Measurements from ENCODE around the gene MFSD12.

MFSD12 gene

DNA sequence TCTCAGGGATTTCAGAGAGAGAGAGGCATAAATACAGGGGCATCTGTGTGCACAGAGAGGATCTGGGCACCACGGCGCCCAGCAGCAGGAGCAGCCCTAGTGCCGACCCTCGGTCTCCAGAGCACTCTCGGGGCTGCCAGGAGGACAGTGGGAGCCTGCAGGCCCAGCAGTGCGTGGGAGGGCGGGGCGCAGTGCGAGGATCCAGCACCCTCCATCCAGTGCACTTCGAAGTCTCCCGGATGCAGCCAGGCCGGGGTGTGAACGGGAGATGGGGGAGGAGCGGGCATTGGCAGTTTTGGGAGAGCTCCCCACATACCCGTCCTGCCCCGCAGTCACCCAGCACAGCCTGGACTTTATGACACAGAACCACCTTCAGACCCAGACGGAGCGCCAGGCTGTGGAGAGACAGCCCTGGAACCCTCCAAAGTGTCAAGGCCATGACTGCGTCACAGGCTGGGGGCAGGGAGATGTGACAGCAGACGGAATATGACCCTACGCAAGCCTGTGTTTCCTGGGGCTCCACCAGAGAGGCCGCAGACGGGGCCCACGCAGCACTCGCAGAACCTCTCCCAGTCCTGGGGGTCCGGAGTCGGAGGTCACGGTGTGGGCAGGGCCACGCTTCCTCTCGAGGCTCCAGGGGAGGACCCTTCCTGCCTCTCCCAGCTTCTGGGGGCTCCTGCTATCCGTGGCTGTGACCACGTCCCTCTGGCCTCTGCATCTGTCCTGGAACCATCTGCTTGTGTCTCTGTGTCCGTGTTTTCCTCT lies 33.1 kb downstream of the MFSD12 start:
- no peak overlapping the region for H3K4me3 ChIP-seq (ENCODE audit: low read depth, low read length)

DNA sequence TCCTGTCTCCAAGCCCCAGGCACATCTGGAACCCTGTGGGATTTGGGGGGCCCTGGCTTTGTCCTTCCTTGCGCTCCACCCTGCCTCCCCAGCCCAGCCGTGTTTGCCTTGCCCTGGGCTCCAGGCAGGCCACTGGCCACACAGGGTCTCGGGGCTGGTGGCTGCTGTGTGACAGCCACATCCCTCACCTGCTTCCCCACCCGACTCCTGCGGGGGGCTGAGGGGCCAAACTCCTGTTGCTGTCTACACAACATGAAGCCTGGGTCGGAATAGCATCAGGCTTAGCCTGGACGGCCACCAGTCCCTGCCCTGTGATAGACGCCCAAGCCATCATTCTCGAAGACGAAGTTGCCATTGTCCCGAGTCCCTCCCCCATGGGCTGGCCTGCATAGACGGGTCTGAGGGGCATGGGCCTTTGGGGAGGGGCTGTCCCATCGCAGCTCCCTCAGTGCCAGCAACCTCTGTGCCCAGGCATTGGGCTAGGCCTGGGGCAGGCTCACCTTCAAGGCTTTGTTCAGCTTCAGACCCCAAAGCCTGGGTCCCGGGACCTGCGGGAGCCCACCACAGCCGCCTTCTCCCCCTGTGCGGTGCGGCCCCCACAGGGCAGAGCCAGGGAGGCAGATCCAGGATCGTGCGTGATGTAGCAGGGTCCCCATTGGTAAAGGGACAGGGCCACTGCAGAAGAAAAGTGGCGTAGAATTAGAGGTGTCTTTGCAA lies 33.9 kb downstream of the MFSD12 start:
- no peak overlapping the region for H3K4me3 ChIP-seq (ENCODE audit: low read depth, low read length)

DNA sequence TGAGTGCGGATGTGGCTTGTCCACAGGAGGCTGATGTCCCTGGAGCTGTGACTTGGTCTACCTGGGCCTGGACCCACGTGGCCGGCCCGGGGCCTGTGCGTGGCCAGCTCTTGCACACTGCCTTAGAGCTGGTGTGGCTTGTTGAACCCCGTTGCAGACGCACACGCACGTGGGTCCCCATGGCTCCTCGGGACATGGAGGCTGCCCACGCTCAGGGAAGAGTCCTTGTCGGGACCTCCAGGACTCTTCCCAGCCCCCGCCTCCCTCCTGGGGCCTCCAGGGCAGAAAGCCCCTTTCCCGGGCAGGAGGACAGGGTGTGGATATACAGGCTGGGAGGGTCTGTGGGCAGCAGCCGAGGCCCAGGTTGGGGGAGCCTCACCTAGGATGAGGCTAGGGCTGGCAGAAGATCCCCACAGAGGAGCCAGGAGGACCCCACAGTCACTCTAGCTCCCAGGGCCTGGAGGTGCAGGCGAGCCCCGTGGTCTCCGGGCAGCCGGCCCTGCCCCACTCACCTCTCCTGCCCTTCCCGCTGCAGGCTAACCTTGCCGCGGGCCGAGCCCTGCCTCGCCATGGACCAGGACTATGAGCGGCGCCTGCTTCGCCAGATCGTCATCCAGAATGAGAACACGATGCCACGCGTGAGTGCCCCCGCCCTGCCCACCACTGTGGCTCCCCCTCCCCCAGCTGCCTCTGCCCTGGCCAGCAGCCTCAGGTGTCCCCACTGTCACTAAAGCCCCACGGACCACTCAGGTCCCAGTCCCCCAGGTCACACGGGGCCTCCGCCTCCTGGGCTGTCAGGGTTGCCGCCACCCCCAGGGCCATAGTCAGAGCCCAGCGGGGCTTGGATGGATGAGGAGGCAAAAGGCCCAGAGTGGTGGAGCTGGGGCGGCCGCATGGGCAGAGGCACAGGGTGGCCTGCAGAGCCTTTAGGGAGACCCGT lies 34.7 kb downstream of the MFSD12 start:
- no peak overlapping the region for H3K4me3 ChIP-seq (ENCODE audit: low read depth, low read length)

DNA sequence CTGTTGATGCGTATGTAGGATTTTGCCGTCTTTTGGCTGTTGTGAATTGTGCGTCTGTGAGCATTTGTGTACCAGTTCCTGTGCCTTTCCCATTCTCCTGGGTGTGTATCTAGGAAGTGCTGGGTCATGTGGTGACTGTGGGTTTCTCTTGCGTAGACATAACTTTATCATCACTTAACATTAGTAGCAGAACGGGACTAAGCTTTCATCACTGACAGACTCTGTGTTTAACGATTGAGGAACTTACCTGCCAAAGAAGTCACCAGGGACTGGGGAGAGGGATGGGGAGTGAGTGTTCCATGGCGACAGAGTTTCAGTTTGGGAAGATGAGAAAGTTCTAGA lies 36.3 kb downstream of the MFSD12 start:
- H3K4me3 ChIP-seq (ENCODE audit: low read depth, low read length), result no peak overlapping the region

DNA sequence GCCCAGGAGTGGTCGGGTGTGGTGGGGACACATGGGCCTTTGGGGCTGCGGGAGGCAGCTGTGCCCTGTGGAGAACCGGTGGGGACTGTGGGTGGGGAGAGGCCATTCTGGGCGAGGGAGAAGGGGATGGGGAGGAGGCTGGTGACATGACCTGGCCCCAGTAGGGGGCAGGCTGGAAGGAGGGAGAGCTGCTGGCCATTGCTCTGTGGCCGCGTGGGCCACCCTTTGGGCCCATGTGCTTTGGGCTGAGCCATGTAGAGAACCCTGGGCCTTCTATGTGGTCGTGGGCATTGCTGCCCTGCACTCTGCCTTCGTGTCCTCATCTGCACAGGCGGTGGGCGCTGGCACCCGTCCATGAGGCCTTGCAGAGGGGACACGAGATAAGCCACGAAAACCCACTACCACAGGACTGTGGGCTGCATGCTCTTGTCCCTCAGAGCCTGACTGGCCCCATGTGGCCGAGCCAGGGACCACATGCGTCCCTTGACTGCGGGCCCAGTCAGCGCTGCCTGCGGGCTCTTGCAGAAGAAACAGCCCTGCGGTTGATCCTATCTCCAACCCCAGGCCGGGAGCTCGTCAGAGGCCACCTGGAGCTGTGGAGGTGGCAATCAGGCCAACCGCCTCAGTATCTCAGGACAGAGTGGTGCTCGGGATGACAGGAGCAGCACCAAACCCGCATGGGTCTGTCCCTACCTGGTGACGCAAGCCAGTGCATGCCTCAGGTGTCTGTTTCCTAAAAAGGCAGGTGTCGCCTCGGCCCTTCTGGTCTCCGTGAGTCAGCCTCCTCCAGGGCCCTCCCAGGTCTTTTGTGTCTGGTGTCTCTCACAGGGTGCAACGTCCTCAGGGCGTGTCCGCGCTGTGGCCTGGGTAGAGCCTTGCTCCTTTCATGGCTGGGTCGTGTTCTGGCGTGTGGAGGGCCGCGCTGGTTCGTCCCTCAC lies 37.0 kb downstream of the MFSD12 start:
- H3K4me3 ChIP-seq (ENCODE audit: low read depth, low read length), result no peak overlapping the region

DNA sequence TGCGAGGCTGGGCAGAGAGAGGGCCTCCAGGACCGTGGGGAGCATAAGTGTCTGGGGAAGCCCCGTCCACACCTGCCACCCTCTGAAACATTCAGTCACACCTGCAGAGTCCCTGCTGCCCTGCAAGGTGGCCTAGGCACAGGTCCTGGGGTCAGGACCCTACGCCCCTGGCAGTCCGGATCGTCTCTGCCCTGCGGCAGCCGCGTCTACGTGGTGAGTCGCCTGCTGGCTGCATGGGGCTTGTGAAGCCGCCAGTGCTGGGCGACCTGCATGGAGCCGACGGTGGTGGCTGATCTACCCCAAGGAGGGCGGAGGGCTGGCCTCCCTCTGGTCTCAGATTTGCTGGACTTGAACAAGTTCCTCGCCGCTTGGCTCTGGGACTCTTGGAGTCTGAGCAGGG lies 38.3 kb downstream of the MFSD12 start:
- no peak overlapping the region for H3K4me3 ChIP-seq (ENCODE audit: low read depth, low read length)

DNA sequence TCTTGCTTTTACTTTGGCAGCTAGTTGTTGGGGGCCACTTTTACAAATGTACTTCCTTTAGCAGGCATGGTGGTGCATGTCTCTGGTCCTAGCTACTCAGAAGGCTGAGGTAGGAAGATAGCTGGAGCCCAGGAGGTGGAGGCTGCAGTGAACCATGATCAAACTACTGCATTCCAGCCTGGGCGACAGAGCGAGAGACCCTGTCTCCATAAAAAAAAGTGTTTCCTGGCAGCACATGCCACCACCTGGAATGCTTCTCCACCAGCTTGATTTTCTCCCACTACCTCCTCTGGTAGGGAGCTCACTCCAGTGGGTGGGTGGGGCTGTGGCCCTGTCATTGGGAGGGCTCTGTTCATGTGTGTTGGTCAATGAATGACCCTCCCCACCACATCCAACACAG lies 38.7 kb downstream of the MFSD12 start:
- no peak overlapping the region for H3K4me3 ChIP-seq (ENCODE audit: low read depth, low read length)

DNA sequence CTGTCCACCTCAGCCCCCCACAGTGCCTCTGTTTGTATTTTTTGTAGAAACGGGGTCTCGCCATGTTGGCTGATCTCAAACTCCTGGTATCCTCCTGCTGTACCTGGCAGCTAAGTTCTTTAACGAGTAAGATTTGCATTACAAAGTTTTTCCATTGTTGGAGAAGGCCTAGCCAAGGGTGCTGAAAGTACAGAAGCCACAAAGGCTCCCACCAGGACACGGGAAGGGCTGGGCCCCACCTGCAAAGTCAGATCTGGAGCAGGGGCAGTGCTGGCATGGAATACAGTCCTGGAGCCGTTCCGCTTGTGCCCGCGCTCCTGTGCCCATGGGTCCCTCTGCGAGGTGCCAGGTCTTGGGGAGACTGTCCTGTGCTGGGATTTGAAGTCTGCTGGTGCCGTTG lies 39.1 kb downstream of the MFSD12 start:
- no peak overlapping the region for H3K4me3 ChIP-seq (ENCODE audit: low read depth, low read length)

DNA sequence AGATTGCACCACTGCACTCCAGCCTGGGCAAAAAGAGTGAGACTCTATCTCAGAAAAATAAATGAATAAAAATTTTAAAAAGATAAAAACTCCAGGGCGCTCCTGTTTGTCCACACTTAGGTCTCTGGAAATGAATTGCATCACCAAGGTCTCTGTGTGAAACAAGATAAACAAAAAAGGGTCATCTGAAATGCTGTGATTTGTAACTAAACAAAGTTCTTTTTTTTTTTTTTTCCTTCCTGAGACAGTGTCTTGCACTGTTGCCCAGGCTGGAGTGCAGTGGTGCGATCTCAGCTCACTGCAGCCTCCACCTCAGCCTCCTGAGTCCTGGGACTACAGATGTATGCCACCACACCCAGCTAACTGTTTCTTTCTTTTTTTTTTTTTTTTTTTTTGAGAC lies 39.7 kb downstream of the MFSD12 start:
- H3K4me3 ChIP-seq (ENCODE audit: low read depth, low read length), result no peak overlapping the region

DNA sequence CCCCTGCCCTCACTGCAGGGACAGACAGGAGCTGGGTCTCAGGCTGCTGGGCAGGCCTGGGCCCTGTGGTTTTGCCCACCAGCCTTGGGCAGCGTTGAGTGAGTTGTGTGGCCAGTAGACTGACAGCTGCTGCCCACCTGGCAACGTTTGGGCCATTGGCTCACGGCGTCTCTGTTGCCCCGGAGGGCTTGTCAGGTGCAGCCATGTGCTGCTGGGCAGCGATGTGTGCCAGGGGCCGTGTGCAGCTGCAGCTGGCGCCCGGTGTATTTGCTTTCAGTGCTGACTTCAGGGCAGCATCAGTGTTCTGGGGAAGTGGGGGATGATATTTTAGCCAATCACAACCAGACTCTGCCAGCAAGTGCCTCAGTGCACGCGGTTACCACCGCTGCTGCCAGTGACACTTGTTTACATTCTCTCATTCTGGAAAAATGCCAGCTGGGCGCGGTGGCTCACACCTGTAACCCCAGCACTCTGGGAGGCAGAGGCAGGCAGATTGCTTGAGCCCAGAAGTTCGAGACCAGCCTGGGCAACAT lies 40.6 kb downstream of the MFSD12 start:
- H3K4me3 ChIP-seq (ENCODE audit: low read depth, low read length), result no peak overlapping the region

DNA sequence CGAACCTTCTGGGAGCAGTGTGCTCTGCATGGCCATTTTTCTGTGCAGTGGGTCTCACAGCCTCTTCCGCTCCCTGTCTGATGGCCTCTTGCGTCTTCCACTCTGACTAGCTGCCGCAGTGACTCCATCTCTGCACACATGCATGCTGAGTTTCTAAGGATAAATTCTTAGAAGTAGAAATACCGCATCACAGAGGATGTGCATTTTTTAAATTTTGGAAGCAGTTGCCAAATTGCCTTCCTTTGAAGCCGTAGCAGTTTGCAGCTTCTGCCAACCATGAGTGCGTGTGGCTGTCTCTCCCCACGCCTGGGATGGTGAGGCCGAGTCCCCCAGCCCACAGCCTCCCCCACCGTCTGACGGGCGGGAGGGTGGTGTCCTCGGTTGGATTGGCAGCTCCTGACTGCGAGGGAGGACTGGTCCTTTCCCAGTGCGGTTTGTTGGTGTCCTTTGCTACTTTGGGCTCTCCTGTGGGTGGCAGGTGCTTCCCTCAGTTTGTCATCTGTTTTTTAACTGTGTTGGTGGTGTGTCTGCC lies 41.4 kb downstream of the MFSD12 start:
- H3K4me3 ChIP-seq (ENCODE audit: low read depth, low read length), result no peak overlapping the region

DNA sequence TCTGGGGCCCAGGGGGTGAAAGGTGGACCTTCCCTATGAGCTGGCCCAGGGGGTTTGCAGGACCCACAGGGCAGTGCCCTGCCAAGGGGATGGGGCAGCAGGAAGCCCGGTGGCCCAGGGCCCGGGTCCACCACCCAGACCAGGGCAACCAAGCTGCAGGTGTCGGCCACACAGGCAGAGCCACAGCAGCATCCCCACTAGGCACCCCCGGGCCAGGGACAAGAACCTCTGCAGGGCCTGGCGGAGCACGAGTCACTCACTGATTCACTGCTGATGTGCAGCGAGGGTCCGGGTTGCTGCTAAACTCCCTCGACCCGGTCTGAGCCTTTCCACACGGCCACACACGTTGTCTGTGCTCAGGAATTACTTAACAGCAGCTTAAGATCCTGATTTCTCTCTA lies 42.5 kb downstream of the MFSD12 start:
- no peak overlapping the region for H3K4me3 ChIP-seq (ENCODE audit: low read depth, low read length)

DNA sequence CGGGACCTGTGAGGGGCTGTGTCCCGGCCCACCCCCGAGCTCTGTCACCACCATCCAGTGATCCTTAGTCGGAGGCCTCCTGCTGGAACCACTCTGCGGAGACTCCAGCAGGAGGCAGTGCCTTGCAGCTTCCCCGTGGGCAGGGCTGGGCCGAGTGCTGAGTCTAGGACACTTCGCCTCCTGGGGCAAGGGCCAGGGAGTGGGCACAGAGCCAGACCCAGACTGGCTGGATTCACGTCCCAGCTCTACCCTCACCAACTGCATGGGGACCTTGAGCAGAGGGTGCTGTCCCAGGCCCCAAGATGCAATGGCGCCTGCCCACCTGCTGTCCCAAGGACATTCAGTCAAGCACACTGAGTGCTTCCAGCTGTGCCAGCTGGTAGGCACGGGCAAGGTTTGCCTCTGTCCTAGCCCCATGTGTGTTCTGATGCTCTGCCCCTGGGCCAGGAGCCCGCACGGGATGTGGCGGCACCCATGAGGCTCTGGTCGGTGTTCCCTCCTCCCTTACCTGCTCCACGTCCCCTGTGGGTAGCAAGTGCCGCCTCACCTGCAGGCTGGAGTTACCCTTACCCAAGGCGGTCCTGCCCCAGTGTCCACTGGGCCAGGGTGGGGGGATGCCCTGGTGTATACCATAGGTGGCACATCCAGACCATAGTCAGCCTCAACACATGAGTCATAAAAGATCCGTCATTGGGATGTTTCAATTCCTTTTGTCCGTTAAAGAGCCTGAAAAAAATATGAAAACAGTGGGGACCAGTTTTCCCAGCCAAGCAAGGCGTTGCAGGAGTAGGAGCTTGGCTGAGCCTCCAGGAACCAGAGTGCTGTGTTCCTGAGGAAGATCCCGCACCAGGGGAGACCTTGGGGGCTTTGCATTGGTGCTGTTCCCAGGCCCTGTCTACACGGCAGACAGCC lies 43.9 kb downstream of the MFSD12 start:
- H3K4me3 ChIP-seq (ENCODE audit: low read depth, low read length), result no peak overlapping the region

DNA sequence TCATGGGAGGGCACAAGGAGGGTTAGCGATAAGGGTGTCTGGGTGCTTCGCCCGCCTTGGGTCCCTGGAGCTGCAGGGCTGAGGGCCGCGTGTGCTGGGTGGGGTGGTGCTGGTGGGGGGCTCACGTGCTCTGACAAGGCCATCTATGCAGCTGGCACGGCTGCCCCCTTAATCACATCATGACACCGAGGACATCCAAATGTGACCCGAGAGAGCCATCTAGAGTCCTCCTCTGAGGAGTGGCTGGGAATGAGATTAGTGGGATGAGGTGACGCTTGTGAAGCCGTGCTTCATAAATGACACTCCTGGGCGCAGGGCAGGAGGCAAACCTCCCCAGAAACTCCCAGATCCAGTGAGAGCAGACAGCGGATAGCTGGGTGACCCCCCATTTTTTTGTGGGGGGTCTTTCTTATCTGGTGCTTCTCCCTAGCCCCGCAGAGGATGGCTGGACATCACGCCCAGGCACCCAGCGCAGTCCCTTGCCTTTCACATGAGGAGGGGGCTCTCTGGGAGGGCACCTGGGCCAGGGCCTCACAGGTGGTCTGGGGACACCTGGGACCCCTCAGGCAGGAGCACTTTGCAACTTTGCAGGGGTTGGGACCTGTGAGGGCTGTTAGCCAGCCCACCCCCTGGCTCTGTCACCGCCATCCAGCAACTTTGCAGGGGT lies 44.7 kb downstream of the MFSD12 start:
- no peak overlapping the region for H3K4me3 ChIP-seq (ENCODE audit: low read depth, low read length)

DNA sequence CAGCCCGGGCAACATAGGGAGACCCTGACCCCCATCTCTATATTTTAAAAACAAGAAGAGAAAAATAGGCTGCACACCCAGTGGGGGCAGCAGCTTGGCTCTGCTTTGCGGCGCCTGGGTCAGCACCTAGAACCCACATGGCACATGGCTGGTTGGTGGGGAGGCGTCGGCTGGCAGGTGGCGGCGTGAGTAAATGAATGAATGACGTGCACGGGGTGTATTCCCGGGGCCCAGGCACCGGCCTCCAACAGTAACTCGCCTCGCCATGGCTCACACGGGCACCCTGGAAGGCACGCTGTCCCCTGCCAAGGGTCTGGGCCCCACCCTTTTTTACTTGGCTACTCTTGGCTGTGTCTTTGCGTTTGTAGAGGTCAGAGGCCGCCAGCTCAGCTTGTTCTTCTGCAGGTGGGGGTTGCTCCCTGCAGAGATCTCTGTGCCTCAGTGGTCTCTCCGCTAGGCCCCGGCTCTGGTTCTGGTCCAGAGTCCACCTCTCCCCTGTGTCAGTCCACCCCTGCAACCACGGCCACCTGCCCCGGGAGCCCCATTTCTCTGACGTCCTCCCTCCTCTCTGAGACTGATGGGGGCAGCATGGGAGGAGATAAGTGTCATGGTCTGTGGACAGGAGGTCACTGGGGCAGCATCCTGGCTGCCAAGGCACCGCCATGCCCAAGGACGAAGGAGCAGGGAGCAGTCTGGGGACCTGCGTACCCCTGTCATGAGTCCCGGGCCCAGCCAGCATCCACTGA lies 45.7 kb downstream of the MFSD12 start:
- H3K4me3 ChIP-seq (ENCODE audit: low read depth, low read length), result no peak overlapping the region

DNA sequence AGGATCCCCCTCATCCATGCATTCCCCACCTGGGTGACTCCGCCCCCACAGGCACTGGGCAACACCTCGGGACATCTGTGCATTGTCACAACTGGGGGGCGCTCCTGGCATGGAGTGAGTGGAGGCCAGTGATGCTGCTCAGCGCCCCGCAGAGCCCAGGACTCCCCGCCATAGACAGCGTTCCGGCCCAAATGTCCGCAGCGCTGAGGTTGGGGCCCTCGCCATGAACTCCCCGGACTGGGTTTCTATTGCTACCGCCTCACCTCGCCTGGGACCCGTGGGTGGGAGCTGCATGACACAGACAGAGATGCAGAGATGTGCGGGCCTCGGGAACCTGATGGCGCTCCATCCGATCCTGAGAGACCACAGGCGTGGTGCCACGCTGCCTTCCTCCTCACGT lies 46.7 kb downstream of the MFSD12 start:
- no peak overlapping the region for H3K4me3 ChIP-seq (ENCODE audit: low read depth, low read length)

DNA sequence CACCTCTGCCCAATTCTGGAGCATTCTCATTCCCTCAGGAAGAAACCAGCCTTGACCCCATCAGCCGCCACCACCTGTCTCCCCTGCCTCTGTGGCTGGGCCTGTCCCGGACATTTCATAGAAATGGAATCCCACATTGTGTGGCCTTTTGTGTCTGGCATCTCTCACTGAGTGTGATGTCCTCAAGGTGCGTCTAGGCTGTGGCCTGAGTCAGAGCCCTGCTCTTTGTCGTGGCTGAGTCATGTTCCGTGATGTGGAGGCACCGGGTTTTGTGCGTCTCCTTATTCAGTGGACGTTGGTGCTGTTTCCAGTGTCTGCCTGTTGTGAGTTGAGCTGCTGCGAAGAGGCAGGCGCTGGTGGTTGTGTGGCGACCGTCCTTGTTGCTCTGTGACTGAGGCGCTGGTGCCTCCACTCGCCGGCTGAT lies 47.8 kb downstream of the MFSD12 start:
- no peak overlapping the region for H3K4me3 ChIP-seq (ENCODE audit: low read depth, low read length)
